HEK293 (cell line): ENCODE data around the gene CORO7.

ENCODE experiments used
- CTCF ChIP-seq: fragments of 450-650 bp; formaldehyde crosslinking; IDR thresholded peaks from 2 replicates; pipeline ENCODE4 v1.5.1; 2016; ENCODE audit warnings: missing biosample characterization, missing genetic modification characterization
- GLI4 ChIP-seq: fragments of 450-650 bp; formaldehyde crosslinking; IDR thresholded peaks from 2 replicates; pipeline ENCODE4 v1.5.1; 2016; ENCODE audit warnings: missing biosample characterization, missing genetic modification characterization
- KLF16 ChIP-seq: fragments of 450-650 bp; formaldehyde crosslinking; IDR thresholded peaks from 2 replicates; pipeline ENCODE4 v1.5.1; 2017; ENCODE audit warnings: missing biosample characterization, missing genetic modification characterization
- PRDM1 ChIP-seq: fragments of 450-650 bp; formaldehyde crosslinking; IDR thresholded peaks from 2 replicates; pipeline ENCODE4; 2016; ENCODE audit warnings: missing biosample characterization, missing genetic modification characterization
- PRDM4 ChIP-seq: fragments of 450-650 bp; formaldehyde crosslinking; IDR thresholded peaks from 2 replicates; pipeline ENCODE4 v1.5.1; 2017; ENCODE audit warnings: missing biosample characterization, missing genetic modification characterization
- REST ChIP-seq: fragments of 450-650 bp; formaldehyde crosslinking; IDR thresholded peaks from 2 replicates; pipeline ENCODE4 v1.5.1; 2016; ENCODE audit warnings: missing biosample characterization, missing genetic modification characterization
- ZNF335 ChIP-seq: fragments of 450-650 bp; formaldehyde crosslinking; conservative IDR thresholded peaks from 2 replicates; pipeline ENCODE4 v1.5.1; 2016; ENCODE audit warnings: missing biosample characterization, missing genetic modification characterization
- ZNF391 ChIP-seq: fragments of 450-650 bp; formaldehyde crosslinking; IDR thresholded peaks from 2 replicates; pipeline ENCODE4 v1.5.1; 2016; ENCODE audit warnings: low read depth, missing biosample characterization, missing genetic modification characterization, borderline replicate concordance
- ZNF398 ChIP-seq: fragments of 450-650 bp; formaldehyde crosslinking; IDR thresholded peaks from 2 replicates; pipeline ENCODE4 v1.5.1; 2017; ENCODE audit warnings: missing biosample characterization, missing genetic modification characterization
- ZNF747 ChIP-seq: fragments of 450-650 bp; formaldehyde crosslinking; IDR thresholded peaks from 2 replicates; pipeline ENCODE4 v1.5.1; 2016; ENCODE audit warnings: missing biosample characterization, missing genetic modification characterization
- ZNF776 ChIP-seq: fragments of 450-650 bp; formaldehyde crosslinking; IDR thresholded peaks from 2 replicates; pipeline ENCODE4 v1.5.0; 2017; ENCODE audit warnings: missing biosample characterization, missing genetic modification characterization, borderline replicate concordance

- TF ChIP-seq ZNF335 (tag by site-specific recombination) (no peak), CTCF (no peak), ZNF747 (tag by site-specific recombination) (no peak), GLI4 (no peak), ZNF398 (tag by site-specific recombination) (no peak), REST (tag by site-specific recombination) (no peak), ZNF391 (no peak), PRDM1 (no peak), ZNF776 (tag by site-specific recombination) (no peak), PRDM4 (tag by site-specific recombination) (no peak), KLF16 (tag by site-specific recombination) (no peak)
These were observed 45.6 kb downstream of the CORO7 start for GRCh38 chr16:4370570-4371356.
